ENCODE measurements around the gene MITF.

MITF gene

GRCh38 chr3:69866988-69867720 lies 127.9 kb downstream of the MITF start:
- TF ChIP-seq MYC (IDR thresholded peaks at IDR 0.05; ENCODE audit: low read depth, low read length) (no peak), POLR2A (IDR thresholded peaks at IDR 0.05; ENCODE audit: extremely low read depth, insufficient read length) (no peak), MAX (IDR thresholded peaks at IDR 0.05; ENCODE audit: low read depth, low read length) (no peak), CTCF (IDR thresholded peaks at IDR 0.05; ENCODE audit: low read depth, low read length) (no peak)
- DNase-seq (ENCODE audit: low read depth) = no peak

GRCh38 chr3:69867941-69868505 lies 128.8 kb downstream of the MITF start:
- no peak for DNase-seq (ENCODE audit: low read depth)
- no peak overlapping the region for H3K4me3 ChIP-seq (ENCODE audit: low read depth, low read length)
- no peak for TF ChIP-seq MAX (IDR thresholded peaks at IDR 0.05; ENCODE audit: low read depth, low read length)
- TF ChIP-seq CTCF (IDR thresholded peaks at IDR 0.05; ENCODE audit: low read depth, low read length) = no peak
- no peak for TF ChIP-seq POLR2A (IDR thresholded peaks at IDR 0.05; ENCODE audit: extremely low read depth, insufficient read length)
- no peak for TF ChIP-seq MYC (IDR thresholded peaks at IDR 0.05; ENCODE audit: low read depth, low read length)

More at GRCh38 chr3:69866988-69867720, 127.9 kb downstream of the MITF start:
- H3K4me3 ChIP-seq (ENCODE audit: low read depth, low read length) = no peak overlapping the region

- no peak overlapping the region for H3K4me3 ChIP-seq (ENCODE audit: low read depth, low read length)
- DNase-seq (ENCODE audit: low read depth) = no peak
- TF ChIP-seq MYC (IDR thresholded peaks at IDR 0.05; ENCODE audit: low read depth, low read length) (no peak), MAX (IDR thresholded peaks at IDR 0.05; ENCODE audit: low read depth, low read length) (no peak), CTCF (IDR thresholded peaks at IDR 0.05; ENCODE audit: low read depth, low read length) (no peak), POLR2A (IDR thresholded peaks at IDR 0.05; ENCODE audit: extremely low read depth, insufficient read length) (no peak)
Measured at GRCh38 chr3:69868841-69869420, 129.7 kb downstream of the MITF start.

- no peak for TF ChIP-seq CTCF (IDR thresholded peaks at IDR 0.05; ENCODE audit: low read depth, low read length)
- no peak for TF ChIP-seq POLR2A (IDR thresholded peaks at IDR 0.05; ENCODE audit: extremely low read depth, insufficient read length)
- TF ChIP-seq MAX (IDR thresholded peaks at IDR 0.05; ENCODE audit: low read depth, low read length) = no peak
- no peak for TF ChIP-seq MYC (IDR thresholded peaks at IDR 0.05; ENCODE audit: low read depth, low read length)
- peak; percentile 0 for DNase-seq (ENCODE audit: low read depth)
- H3K4me3 ChIP-seq (ENCODE audit: low read depth, low read length) = no peak overlapping the region
Measured at GRCh38 chr3:69869643-69870042, 130.4 kb downstream of the MITF start.

- TF ChIP-seq CTCF (IDR thresholded peaks at IDR 0.05; ENCODE audit: low read depth, low read length) (no peak), MYC (IDR thresholded peaks at IDR 0.05; ENCODE audit: low read depth, low read length) (no peak), POLR2A (IDR thresholded peaks at IDR 0.05; ENCODE audit: extremely low read depth, insufficient read length) (no peak), MAX (IDR thresholded peaks at IDR 0.05; ENCODE audit: low read depth, low read length) (no peak)
- H3K4me3 ChIP-seq (ENCODE audit: low read depth, low read length) = no peak overlapping the region
- no peak for DNase-seq (ENCODE audit: low read depth)
Measured at GRCh38 chr3:69871251-69871650, 132.0 kb downstream of the MITF start.
